HepG2 (cell line): ENCODE measurements around the gene TMTC3. TPM values are rescaled to one million over a fixed set of nuclear protein-coding genes. Genes with fewer than 3 reads are reported as not detected.

Source experiments
- BORCS8-MEF2B ChIP-seq: sonication (generic); formaldehyde crosslinking; IDR thresholded peaks from 2 replicates; pipeline ENCODE4 v1.8.0; 2022; ENCODE audit warnings: mild to moderate bottlenecking, missing genetic modification reagents
- CEBPG ChIP-seq: IDR thresholded peaks from 2 replicates; pipeline ENCODE4 v1.6.1; 2016
- HNF4A ChIP-seq: sonication (generic); formaldehyde crosslinking; IDR thresholded peaks from 2 replicates; pipeline ENCODE4 v1.4.0; 2020; ENCODE audit warnings: missing genetic modification reagents
- MLLT10 ChIP-seq: sonication (generic); formaldehyde crosslinking; IDR thresholded peaks from 2 replicates; pipeline ENCODE4 v1.4.0; 2020; ENCODE audit warnings: missing genetic modification reagents
- ZNF296 ChIP-seq: sonication (generic); formaldehyde crosslinking; conservative IDR thresholded peaks from 2 replicates; pipeline ENCODE4 v1.5.0; 2020; ENCODE audit warnings: mild to moderate bottlenecking, missing genetic modification reagents
- ZNF605 ChIP-seq: sonication (generic); formaldehyde crosslinking; IDR thresholded peaks from 2 replicates; pipeline ENCODE4 v1.8.0; 2022; ENCODE audit warnings: mild to moderate bottlenecking, missing genetic modification reagents
- ZSCAN29 ChIP-seq: sonication (generic); formaldehyde crosslinking; conservative IDR thresholded peaks from 2 replicates; pipeline ENCODE4 v1.4.0; 2020; ENCODE audit warnings: mild to moderate bottlenecking, missing genetic modification reagents
- polyA plus RNA-seq, 8 experiments: library from polyadenylated mRNA; depleted of rRNA in 3 of 8; stranded (reverse) in 7 of 8; unstranded in 1 of 8; fragments of >200 nt; fragmentation: Illumina TruSeq in 4 of 8; extraction: Trizol in 4 of 8; gene quantifications; 2 replicates each; pipeline versions ENCODE4 v1.2.1 to v1.2.3, GENCODE V29; 2011 to 2016; ENCODE audit warnings: low read depth in 4 of 8, missing spikeins in 1 of 8, mixed read lengths in 1 of 8; ENCODE audit not compliant: insufficient read depth in 1 of 8
- total RNA-seq, 5 experiments: library from RNA; depleted of rRNA; stranded (reverse); fragments of >200 nt; fragmentation: Illumina TruSeq; extraction: Trizol; gene quantifications; 2 replicates each; pipeline ENCODE4 v1.2.3, GENCODE V29; 2016; ENCODE audit warnings: low read depth in 1 of 5
- TF ChIP-seq, protein P1 (sequence below), 2 experiments: sonication (generic) in 1 of 2; formaldehyde crosslinking in 1 of 2; IDR thresholded peaks; 2 replicates each; pipeline versions ENCODE4 v1.5.1 to v1.6.1; 2011 to 2020; ENCODE audit warnings: borderline replicate concordance in 1 of 2, low read depth in 1 of 2, low read length in 1 of 2, mild to moderate bottlenecking in 1 of 2, missing genetic modification reagents in 1 of 2, moderate library complexity in 1 of 2
- TF ChIP-seq, protein P2 (sequence below): sonication (generic); formaldehyde crosslinking; IDR thresholded peaks from 2 replicates; pipeline ENCODE4 v1.4.0; 2020; ENCODE audit warnings: missing genetic modification reagents, borderline replicate concordance
- TF ChIP-seq, protein P3 (sequence below): sonication (generic); formaldehyde crosslinking; IDR thresholded peaks from 2 replicates; pipeline ENCODE4 v1.5.1; 2020; ENCODE audit warnings: mild to moderate bottlenecking, missing genetic modification reagents, moderate library complexity
- TF ChIP-seq, protein P4 (sequence below): fragments of 450-650 bp; IDR thresholded peaks from 2 replicates; pipeline ENCODE4 v1.6.1; 2016
- TF ChIP-seq, protein P5 (sequence below), 2 experiments: IDR thresholded peaks; 2 replicates each; pipeline ENCODE4 v1.6.1; 2011 to 2012; ENCODE audit warnings: low read length in 2 of 2, borderline replicate concordance in 1 of 2, low read depth in 1 of 2, mild to moderate bottlenecking in 1 of 2, moderate library complexity in 1 of 2

The TMTC3 gene
- total and polyA plus RNA-seq, 2 of the 13 experiments (the other 11 are each of a cell fraction or from before 2014, with no cell fraction given) = 6.3 to 22.5 TPM

DNA sequence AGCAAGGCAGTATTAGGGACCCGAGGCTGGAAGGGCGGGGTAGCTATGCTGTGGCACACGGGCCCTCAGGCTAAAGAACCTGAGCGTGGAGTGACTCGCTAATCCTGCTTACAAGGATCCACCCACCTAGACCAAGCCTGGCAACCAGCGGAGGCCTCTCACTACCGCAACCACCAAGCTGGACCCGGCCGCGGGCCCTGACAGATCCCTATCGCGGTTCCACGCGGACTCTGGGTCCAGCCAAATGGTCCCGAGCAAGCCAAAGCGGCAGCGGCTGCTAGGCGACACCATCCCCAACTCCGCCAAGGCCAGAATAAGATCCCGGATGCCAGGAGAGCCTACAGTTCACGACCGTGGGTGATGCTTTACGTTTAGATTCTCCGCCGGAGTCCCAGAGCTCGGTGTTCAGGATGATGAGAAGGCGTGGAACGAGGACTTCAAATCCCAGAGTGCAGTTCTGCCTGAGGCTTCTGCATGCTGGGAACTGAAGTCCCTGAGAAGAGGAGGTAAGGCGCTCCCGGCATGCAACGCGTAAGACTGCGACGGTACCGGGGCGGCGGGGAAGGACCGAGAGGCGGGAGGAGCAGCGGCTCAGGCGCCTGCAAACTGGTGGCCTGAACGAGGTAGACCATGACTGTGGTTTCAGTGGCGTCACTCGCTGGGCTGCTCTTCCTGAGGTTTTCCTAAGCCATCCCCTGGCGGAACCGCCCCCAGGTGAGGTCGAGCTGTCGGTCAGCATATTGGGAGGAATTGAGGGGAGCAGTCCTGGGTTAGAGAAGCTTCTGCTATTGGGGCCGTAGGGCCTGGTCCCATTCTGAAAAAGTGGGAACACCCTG lies at the start of gene TMTC3, which contains the start of gene CEP290 (continued):
- TF ChIP-seq, protein P1, sequence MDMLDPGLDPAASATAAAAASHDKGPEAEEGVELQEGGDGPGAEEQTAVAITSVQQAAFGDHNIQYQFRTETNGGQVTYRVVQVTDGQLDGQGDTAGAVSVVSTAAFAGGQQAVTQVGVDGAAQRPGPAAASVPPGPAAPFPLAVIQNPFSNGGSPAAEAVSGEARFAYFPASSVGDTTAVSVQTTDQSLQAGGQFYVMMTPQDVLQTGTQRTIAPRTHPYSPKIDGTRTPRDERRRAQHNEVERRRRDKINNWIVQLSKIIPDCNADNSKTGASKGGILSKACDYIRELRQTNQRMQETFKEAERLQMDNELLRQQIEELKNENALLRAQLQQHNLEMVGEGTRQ (IDR thresholded peaks at IDR 0.05; ENCODE audit: low read depth, low read length) = no peak
- TF ChIP-seq, protein P1 (CRISPR knock-in tag; IDR thresholded peaks at IDR 0.05; ENCODE audit: borderline replicate concordance) = no peak; the same call in 1 of the 2 replicates
- TF ChIP-seq, protein P2, sequence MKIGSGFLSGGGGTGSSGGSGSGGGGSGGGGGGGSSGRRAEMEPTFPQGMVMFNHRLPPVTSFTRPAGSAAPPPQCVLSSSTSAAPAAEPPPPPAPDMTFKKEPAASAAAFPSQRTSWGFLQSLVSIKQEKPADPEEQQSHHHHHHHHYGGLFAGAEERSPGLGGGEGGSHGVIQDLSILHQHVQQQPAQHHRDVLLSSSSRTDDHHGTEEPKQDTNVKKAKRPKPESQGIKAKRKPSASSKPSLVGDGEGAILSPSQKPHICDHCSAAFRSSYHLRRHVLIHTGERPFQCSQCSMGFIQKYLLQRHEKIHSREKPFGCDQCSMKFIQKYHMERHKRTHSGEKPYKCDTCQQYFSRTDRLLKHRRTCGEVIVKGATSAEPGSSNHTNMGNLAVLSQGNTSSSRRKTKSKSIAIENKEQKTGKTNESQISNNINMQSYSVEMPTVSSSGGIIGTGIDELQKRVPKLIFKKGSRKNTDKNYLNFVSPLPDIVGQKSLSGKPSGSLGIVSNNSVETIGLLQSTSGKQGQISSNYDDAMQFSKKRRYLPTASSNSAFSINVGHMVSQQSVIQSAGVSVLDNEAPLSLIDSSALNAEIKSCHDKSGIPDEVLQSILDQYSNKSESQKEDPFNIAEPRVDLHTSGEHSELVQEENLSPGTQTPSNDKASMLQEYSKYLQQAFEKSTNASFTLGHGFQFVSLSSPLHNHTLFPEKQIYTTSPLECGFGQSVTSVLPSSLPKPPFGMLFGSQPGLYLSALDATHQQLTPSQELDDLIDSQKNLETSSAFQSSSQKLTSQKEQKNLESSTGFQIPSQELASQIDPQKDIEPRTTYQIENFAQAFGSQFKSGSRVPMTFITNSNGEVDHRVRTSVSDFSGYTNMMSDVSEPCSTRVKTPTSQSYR = no peak
- TF ChIP-seq, protein P3, sequence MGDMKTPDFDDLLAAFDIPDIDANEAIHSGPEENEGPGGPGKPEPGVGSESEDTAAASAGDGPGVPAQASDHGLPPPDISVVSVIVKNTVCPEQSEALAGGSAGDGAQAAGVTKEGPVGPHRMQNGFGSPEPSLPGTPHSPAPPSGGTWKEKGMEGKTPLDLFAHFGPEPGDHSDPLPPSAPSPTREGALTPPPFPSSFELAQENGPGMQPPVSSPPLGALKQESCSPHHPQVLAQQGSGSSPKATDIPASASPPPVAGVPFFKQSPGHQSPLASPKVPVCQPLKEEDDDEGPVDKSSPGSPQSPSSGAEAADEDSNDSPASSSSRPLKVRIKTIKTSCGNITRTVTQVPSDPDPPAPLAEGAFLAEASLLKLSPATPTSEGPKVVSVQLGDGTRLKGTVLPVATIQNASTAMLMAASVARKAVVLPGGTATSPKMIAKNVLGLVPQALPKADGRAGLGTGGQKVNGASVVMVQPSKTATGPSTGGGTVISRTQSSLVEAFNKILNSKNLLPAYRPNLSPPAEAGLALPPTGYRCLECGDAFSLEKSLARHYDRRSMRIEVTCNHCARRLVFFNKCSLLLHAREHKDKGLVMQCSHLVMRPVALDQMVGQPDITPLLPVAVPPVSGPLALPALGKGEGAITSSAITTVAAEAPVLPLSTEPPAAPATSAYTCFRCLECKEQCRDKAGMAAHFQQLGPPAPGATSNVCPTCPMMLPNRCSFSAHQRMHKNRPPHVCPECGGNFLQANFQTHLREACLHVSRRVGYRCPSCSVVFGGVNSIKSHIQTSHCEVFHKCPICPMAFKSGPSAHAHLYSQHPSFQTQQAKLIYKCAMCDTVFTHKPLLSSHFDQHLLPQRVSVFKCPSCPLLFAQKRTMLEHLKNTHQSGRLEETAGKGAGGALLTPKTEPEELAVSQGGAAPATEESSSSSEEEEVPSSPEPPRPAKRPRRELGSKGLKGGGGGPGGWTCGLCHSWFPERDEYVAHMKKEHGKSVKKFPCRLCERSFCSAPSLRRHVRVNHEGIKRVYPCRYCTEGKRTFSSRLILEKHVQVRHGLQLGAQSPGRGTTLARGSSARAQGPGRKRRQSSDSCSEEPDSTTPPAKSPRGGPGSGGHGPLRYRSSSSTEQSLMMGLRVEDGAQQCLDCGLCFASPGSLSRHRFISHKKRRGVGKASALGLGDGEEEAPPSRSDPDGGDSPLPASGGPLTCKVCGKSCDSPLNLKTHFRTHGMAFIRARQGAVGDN (CRISPR knock-in tag) = peak; percentile 92
- TF ChIP-seq MLLT10 (no peak), BORCS8-MEF2B (CRISPR knock-in tag) (peak; percentile 44), ZNF605 (peak; percentile 93), CEBPG (CRISPR knock-in tag) (no peak; the same call in 1 of the 2 replicates), ZNF296 (CRISPR knock-in tag) (0 out of 2 replicates have a peak, but pooled peaks have one; percentile 27), ZSCAN29 (no peak), HNF4A (CRISPR knock-in tag) (peak; percentile 36)
- TF ChIP-seq, protein P4, sequence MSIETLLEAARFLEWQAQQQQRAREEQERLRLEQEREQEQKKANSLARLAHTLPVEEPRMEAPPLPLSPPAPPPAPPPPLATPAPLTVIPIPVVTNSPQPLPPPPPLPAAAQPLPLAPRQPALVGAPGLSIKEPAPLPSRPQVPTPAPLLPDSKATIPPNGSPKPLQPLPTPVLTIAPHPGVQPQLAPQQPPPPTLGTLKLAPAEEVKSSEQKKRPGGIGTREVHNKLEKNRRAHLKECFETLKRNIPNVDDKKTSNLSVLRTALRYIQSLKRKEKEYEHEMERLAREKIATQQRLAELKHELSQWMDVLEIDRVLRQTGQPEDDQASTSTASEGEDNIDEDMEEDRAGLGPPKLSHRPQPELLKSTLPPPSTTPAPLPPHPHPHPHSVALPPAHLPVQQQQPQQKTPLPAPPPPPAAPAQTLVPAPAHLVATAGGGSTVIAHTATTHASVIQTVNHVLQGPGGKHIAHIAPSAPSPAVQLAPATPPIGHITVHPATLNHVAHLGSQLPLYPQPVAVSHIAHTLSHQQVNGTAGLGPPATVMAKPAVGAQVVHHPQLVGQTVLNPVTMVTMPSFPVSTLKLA = peak; percentile 33; the same call in 1 of the 2 replicates
- TF ChIP-seq, protein P5, sequence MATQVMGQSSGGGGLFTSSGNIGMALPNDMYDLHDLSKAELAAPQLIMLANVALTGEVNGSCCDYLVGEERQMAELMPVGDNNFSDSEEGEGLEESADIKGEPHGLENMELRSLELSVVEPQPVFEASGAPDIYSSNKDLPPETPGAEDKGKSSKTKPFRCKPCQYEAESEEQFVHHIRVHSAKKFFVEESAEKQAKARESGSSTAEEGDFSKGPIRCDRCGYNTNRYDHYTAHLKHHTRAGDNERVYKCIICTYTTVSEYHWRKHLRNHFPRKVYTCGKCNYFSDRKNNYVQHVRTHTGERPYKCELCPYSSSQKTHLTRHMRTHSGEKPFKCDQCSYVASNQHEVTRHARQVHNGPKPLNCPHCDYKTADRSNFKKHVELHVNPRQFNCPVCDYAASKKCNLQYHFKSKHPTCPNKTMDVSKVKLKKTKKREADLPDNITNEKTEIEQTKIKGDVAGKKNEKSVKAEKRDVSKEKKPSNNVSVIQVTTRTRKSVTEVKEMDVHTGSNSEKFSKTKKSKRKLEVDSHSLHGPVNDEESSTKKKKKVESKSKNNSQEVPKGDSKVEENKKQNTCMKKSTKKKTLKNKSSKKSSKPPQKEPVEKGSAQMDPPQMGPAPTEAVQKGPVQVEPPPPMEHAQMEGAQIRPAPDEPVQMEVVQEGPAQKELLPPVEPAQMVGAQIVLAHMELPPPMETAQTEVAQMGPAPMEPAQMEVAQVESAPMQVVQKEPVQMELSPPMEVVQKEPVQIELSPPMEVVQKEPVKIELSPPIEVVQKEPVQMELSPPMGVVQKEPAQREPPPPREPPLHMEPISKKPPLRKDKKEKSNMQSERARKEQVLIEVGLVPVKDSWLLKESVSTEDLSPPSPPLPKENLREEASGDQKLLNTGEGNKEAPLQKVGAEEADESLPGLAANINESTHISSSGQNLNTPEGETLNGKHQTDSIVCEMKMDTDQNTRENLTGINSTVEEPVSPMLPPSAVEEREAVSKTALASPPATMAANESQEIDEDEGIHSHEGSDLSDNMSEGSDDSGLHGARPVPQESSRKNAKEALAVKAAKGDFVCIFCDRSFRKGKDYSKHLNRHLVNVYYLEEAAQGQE (IDR thresholded peaks at IDR 0.05; ENCODE audit: borderline replicate concordance in 1 of 2, low read depth in 1 of 2, low read length in 2 of 2) = no peak
